ENCODE data around the gene CIAO2B.

The CIAO2B gene

DNA sequence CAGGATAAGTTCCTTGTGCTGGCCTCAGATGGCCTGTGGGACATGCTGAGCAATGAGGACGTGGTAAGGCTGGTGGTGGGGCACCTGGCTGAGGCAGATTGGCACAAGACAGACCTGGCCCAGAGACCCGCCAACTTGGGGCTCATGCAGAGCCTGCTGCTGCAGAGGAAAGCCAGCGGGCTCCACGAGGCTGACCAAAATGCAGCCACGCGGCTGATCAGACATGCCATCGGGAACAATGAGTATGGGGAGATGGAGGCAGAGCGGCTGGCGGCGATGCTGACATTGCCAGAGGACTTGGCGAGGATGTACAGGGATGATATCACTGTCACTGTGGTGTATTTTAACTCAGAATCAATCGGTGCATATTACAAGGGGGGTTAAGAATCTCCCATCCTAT, 48.7 kb downstream of the CIAO2B start:
- DNase-seq: no peak

DNA sequence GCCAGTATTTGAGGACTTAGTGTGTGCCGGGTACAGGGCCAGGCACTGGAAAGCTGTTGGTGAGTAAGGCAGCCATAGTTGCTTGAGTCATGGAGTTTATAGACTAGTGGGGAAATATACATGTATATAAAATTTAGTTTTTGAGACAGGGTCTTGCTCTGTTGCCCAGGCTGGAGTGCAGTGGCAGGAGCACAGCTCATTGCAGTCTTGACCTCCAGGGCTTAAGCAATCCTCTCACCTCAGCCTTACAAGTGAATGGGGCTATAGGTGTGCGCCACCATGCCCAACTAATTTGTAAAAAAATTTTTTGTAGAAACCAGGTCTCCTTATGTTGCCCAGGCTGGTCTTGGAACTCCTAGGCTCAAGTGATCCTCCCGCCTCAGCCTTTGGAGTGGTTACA, 51.5 kb downstream of the CIAO2B start:
- DNase-seq: no peak
